ENCODE data around the gene CTNNA2.

- TF ChIP-seq E4F1 (CRISPR knock-in tag; IDR thresholded peaks at IDR 0.05; ENCODE audit: borderline replicate concordance), result no peak
- TF ChIP-seq NFE2L1 (tag; IDR thresholded peaks at IDR 0.05; ENCODE audit: borderline replicate concordance, low read depth), result no peak
- no peak for TF ChIP-seq PHF8 (IDR thresholded peaks at IDR 0.05; ENCODE audit: borderline replicate concordance, low read length)
- TF ChIP-seq HIVEP1 (CRISPR knock-in tag; IDR thresholded peaks at IDR 0.05), result no peak
- TF ChIP-seq ZBTB1 (CRISPR knock-in tag; IDR thresholded peaks at IDR 0.05; ENCODE audit: borderline replicate concordance, low read depth), result no peak
- TF ChIP-seq CTCF (IDR thresholded peaks at IDR 0.05 in 2 of 3, conservative IDR thresholded peaks at IDR 0.05 in 1 of 3; ENCODE audit: insufficient read depth in 2 of 3, low read depth in 1 of 3, low read length in 3 of 3), result no peak
- TF ChIP-seq SMC3 (conservative IDR thresholded peaks at IDR 0.05; ENCODE audit: insufficient read depth, low read depth, low read length), result no peak
- TF ChIP-seq MAZ (CRISPR knock-in tag; conservative IDR thresholded peaks at IDR 0.05 in 1 of 2, IDR thresholded peaks at IDR 0.05 in 1 of 2), result no peak
- no peak for TF ChIP-seq CREB1 (IDR thresholded peaks at IDR 0.05)
- TF ChIP-seq CREB1 (CRISPR knock-in tag; IDR thresholded peaks at IDR 0.05), result no peak
- no peak for TF ChIP-seq TBL1XR1 (IDR thresholded peaks at IDR 0.05; ENCODE audit: low read length in 2 of 2)
- no peak for TF ChIP-seq CREB5 (CRISPR knock-in tag; IDR thresholded peaks at IDR 0.05)
- no peak for TF ChIP-seq NCOA2 (IDR thresholded peaks at IDR 0.05; ENCODE audit: partially characterized antibody in 2 of 2)
- no peak for TF ChIP-seq REST (IDR thresholded peaks at IDR 0.05; ENCODE audit: borderline replicate concordance)
- TF ChIP-seq REST (CRISPR knock-in tag; IDR thresholded peaks at IDR 0.05; ENCODE audit: low read depth), result no peak
- TF ChIP-seq ZNF609 (CRISPR knock-in tag; IDR thresholded peaks at IDR 0.05; ENCODE audit: borderline replicate concordance), result no peak
Observed at GRCh38 chr2:80117401-80117800, 604.5 kb downstream of the CTNNA2 start.

All from K562 (cell line).